K562 (cell line): ENCODE data around the gene RAB3D. TPM values are rescaled to one million over a fixed set of nuclear protein-coding genes. Genes with fewer than 3 reads are reported as not detected.

Experiments used
- ATAC-seq: fragments of 200-7000 bp; cut with Tn5 transposase; 3 replicates; pipeline ENCODE4 v1.9.1; 2020; ENCODE audit warnings: moderate library complexity
- BruUV-seq: library from RNA; stranded (reverse); fragments of 400-500 nt; replicated peaks from 2 replicates; lab custom pipeline; 2021; lab: Mats Ljungman, UMichigan
- CTCF ChIA-PET: fragments of 300-600 bp; formaldehyde crosslinking; extraction: SDS; loops from one replicate; lab custom pipeline; 2021; ENCODE audit warnings: low intra/inter-chr PET ratio; lab: Yijun Ruan, JAX
- POLR2A ChIA-PET: fragments of 300-600, 350-650 bp; sonication (Branson Sonifier 250); formaldehyde crosslinking; extraction: SDS; loops from one replicate; lab custom pipeline; 2021; ENCODE audit warnings: antibody characterized with exemption, inconsistent platforms; lab: Yijun Ruan, JAX
- DNase-seq, 4 experiments: peaks; one replicate each; pipeline versions ENCODE4 v3.0.0 to v3.0.0-alpha.2; 2011 to 2018; ENCODE audit warnings: low spot score in 3 of 4, mixed read lengths in 3 of 4; ENCODE audit errors: extremely low read depth in 1 of 4
- FAIRE-seq: peaks from 2 replicates; lab custom pipeline; 2011; peaks lifted over from hg19 to GRCh38; lab: Jason Lieb, UNC
- H2AFZ ChIP-seq: 2 replicates; pipeline ENCODE4 v1.6.0; 2011; ENCODE audit warnings: low read depth, low read length, control low read depth, inconsistent platforms
- H3K27ac ChIP-seq: fragments of 200-600 bp; 3 replicates; pipeline ENCODE4 v1.8.0; 2011; ENCODE audit warnings: low read depth, mild to moderate bottlenecking, control low read depth, inconsistent platforms, low read length, moderate library complexity, mixed read lengths; ENCODE audit errors: extremely low read depth
- H3K27me3 ChIP-seq, 2 experiments: fragments of 300-600 bp in 1 of 2; 2 replicates in 1 of 2; 3 replicates in 1 of 2; pipeline versions ENCODE4 v1.6.0 to v1.8.0; 2011; ENCODE audit warnings: inconsistent platforms in 2 of 2, low read length in 2 of 2, mild to moderate bottlenecking in 1 of 2, mixed read lengths in 1 of 2, moderate library complexity in 1 of 2; ENCODE audit not compliant: control insufficient read depth in 2 of 2, insufficient read depth in 2 of 2
- H3K36me3 ChIP-seq: fragments of 300-600 bp; 3 replicates; pipeline ENCODE4 v1.8.0; 2011; ENCODE audit warnings: mild to moderate bottlenecking, low read length, inconsistent platforms; ENCODE audit not compliant: control insufficient read depth, insufficient read depth
- H3K4me1 ChIP-seq, 2 experiments: fragments of 200-600 bp in 1 of 2; replicated peaks in 1 of 2; 2 replicates in 1 of 2; 3 replicates in 1 of 2; pipeline versions ENCODE4 v1.5.1 to v1.8.0; 2011; ENCODE audit warnings: inconsistent platforms in 2 of 2, low read length in 2 of 2, mild to moderate bottlenecking in 1 of 2, mixed read lengths in 1 of 2, moderate library complexity in 1 of 2; ENCODE audit not compliant: control insufficient read depth in 2 of 2, insufficient read depth in 2 of 2
- H3K4me2 ChIP-seq: 2 replicates; pipeline ENCODE4 v1.6.1; 2011; ENCODE audit warnings: low read length, control low read depth, inconsistent platforms, mixed read lengths; ENCODE audit not compliant: insufficient read depth
- H3K4me3 ChIP-seq: fragments of 200-600 bp; sonication (generic), shearing (Covaris generic); 2 replicates; pipeline ENCODE4 v1.5.1; 2016; ENCODE audit warnings: control low read depth, inconsistent platforms
- H3K79me2 ChIP-seq: fragments of 200-600 bp; 3 replicates; pipeline ENCODE4 v1.8.0; 2011; ENCODE audit warnings: low read length, inconsistent platforms; ENCODE audit not compliant: control insufficient read depth, insufficient read depth
- H3K9ac ChIP-seq, 2 experiments: 2 replicates each; pipeline versions ENCODE4 v1.6.0 to v1.6.1; 2011; ENCODE audit warnings: low read depth in 2 of 2, low read length in 2 of 2, control low read depth in 1 of 2, inconsistent platforms in 1 of 2, mild to moderate bottlenecking in 1 of 2, mixed read lengths in 1 of 2; ENCODE audit not compliant: insufficient read depth in 1 of 2
- H3K9me1 ChIP-seq: one replicate; pipeline ENCODE4 v1.6.0; 2011; ENCODE audit warnings: inconsistent platforms, mild to moderate bottlenecking, low read length, moderate library complexity; ENCODE audit not compliant: control insufficient read depth, insufficient read depth
- H3K9me3 ChIP-seq: replicated peaks from 2 replicates; pipeline ENCODE4 v1.5.1; 2011; ENCODE audit warnings: low read depth, low read length, inconsistent platforms; ENCODE audit not compliant: control insufficient read depth, insufficient read depth
- H4K20me1 ChIP-seq: replicated peaks from 2 replicates; pipeline ENCODE4 v1.6.1; 2011; ENCODE audit warnings: low read length, inconsistent platforms, mixed read lengths; ENCODE audit not compliant: control insufficient read depth, insufficient read depth
- MTA2 ChIP-seq: fragments of 450-650 bp; IDR thresholded peaks from 2 replicates; pipeline ENCODE4 v1.6.1; 2016; ENCODE audit warnings: low read depth
- PCBP1 ChIP-seq: fragments of 200-400 bp; formaldehyde crosslinking; IDR thresholded peaks from 2 replicates; pipeline ENCODE4 v1.6.1; 2018; ENCODE audit warnings: mild to moderate bottlenecking, low read depth, low read length; ENCODE audit not compliant: poor library complexity, severe bottlenecking
- PCBP2 ChIP-seq: fragments of 200-400 bp; formaldehyde crosslinking; IDR thresholded peaks from 2 replicates; pipeline ENCODE4 v1.6.1; 2018; ENCODE audit warnings: low read length, low read depth, mild to moderate bottlenecking, moderate library complexity; ENCODE audit not compliant: poor library complexity, severe bottlenecking
- POLR2G ChIP-seq: fragments of 200-400 bp; formaldehyde crosslinking; IDR thresholded peaks from 2 replicates; pipeline ENCODE4 v1.6.1; 2017; ENCODE audit warnings: low read depth, mild to moderate bottlenecking, antibody characterized with exemption, low read length, moderate library complexity
- RCOR1 ChIP-seq, 2 experiments: IDR thresholded peaks; 2 replicates each; pipeline ENCODE4 v1.6.1; 2012; ENCODE audit warnings: low read depth in 2 of 2, low read length in 2 of 2, borderline replicate concordance in 1 of 2, improper control_type of control experiment in 1 of 2
- YY1 ChIP-seq, 3 experiments: IDR thresholded peaks; 2 replicates each; pipeline ENCODE4 v1.6.1; 2011; ENCODE audit warnings: low read length in 2 of 3, mild to moderate bottlenecking in 2 of 3, moderate library complexity in 2 of 3, borderline replicate concordance in 1 of 3, control low read depth in 1 of 3, low read depth in 1 of 3; ENCODE audit not compliant: insufficient read depth in 3 of 3, insufficient replicate concordance in 2 of 3, control insufficient read depth in 1 of 3, insufficient read length in 1 of 3; ENCODE audit errors: extremely low read depth in 1 of 3
- ZNF384 ChIP-seq: IDR thresholded peaks from 2 replicates; pipeline ENCODE4 v1.6.1; 2012; ENCODE audit warnings: low read depth, low read length, improper control_type of control experiment
- WGBS: fragments of 100-300 bp; shearing (Covaris generic); methylation state at CpG from one replicate; pipeline ENCODE4 v1.1.6; 2016; ENCODE audit warnings: low coverage, mixed read lengths; ENCODE audit not compliant: insufficient coverage; ENCODE audit errors: missing lambda C conversion rate; 5-methylcytosine and 5-hydroxymethylcytosine counted together
- in situ Hi-C: fragments of 300-500 bp; cut with MboI; formaldehyde crosslinking; loops from 4 replicates; pipeline ENCODE4 v1.15.0; 2018; ENCODE audit warnings: inconsistent platforms, mixed read lengths
- intact Hi-C: fragments of 100-400 bp; cut with micrococcal nuclease; formaldehyde crosslinking; loops from 2 replicates; pipeline ENCODE4 v1.14.2; 2022
- polyA plus RNA-seq, 8 experiments: library from polyadenylated mRNA; depleted of rRNA in 4 of 8; stranded (reverse) in 5 of 8; unstranded in 3 of 8; fragments of >200 nt; fragmentation: Nextera tagmentation in 2 of 8; fragmentation: Illumina TruSeq in 1 of 8; extraction: Ambion mirVana in 2 of 8; extraction: Trizol in 1 of 8; gene quantifications; 2 replicates each; pipeline versions ENCODE4 v1.2.1 to v1.2.3, GENCODE V29; 2011 to 2014; ENCODE audit warnings: inconsistent platforms in 1 of 8, missing spikeins in 1 of 8
- total RNA-seq, 7 experiments: library from RNA; depleted of rRNA in 6 of 7; stranded (reverse); fragments of >200 nt in 6 of 7; fragmentation: Illumina TruSeq in 2 of 7; extraction: Trizol in 2 of 7; gene quantifications; 2 replicates each; pipeline versions ENCODE4 v1.2.1 to v1.2.3, GENCODE V29; 2011 to 2021; ENCODE audit warnings: low replicate concordance in 1 of 7
- TF ChIP-seq, protein P1 (sequence below): fragments of 200-800 bp; sonication (Bioruptor generic); IDR thresholded peaks from 2 replicates; pipeline ENCODE4 v1.6.1; 2017; ENCODE audit warnings: missing genetic modification characterization, missing compliant biosample characterization
- TF ChIP-seq, protein P2 (sequence below): IDR thresholded peaks from 2 replicates; pipeline ENCODE4 v1.6.1; 2011; ENCODE audit warnings: borderline replicate concordance, low read depth, mild to moderate bottlenecking, moderate library complexity, low read length; ENCODE audit not compliant: insufficient read depth, poor library complexity, severe bottlenecking
- TF ChIP-seq, protein P3 (sequence below), 3 experiments: IDR thresholded peaks in 2 of 3; conservative IDR thresholded peaks in 1 of 3; 2 replicates each; pipeline ENCODE4 v1.5.1; 2011 to 2012; ENCODE audit warnings: low read length in 3 of 3, mild to moderate bottlenecking in 3 of 3, control low read depth in 2 of 3, improper control_type of control experiment in 1 of 3, inconsistent platforms in 1 of 3, low read depth in 1 of 3, mixed read lengths in 1 of 3, moderate library complexity in 1 of 3; ENCODE audit not compliant: insufficient read depth in 2 of 3

The RAB3D gene
- total and polyA plus RNA-seq, 9 of the 15 experiments (the other 6 are each of a cell fraction or from before 2014, with no cell fraction given): 0.34 to 3.3 (median 1.3) TPM

DNA sequence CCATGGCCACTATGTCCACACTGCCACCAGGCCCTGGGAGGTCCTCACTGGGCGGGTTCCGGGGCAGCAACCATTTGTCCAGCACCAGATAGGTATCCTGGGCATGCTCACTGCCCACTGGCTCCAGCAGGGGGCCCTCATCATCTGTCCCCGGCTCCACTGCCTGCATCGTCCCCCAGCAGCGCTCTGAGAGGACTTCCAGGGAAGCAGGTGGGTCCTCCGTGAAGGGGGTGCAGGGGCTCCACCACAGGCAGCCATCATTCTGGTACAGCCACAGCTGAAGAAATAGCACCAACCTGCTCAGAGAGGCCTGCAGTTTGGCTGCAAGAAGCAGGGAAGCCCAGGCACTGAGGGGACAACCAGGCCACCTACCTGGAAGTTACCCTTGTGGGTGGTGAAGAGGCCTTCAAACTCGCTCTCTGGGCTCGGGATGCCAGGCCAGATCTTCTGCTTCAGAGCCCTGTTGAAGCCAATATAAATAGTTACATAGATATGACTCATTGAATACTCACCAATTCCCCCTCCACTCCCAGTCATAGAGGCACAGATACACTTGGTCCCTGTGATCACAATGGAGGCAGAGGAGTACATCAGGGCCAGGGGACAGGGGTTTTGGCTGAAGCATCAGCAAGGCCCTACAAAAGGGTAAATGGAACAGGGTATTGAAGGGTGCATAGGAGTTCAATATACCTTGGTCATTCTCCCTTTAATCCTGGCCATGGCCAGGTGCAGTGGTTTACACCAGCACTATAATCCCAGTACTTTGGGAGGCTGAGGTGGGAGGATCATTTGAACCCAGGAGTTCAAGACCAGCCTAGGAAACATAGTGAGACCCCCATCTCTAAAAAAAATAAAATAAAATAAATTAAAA is 39.1 kb upstream of the RAB3D start:
- Histone ChIP-seq H3K9ac (no peak overlapping the region), H3K27ac (no peak overlapping the region), H3K79me2 (peaks cover 28% of the 10 kb centered on the region; the same call in 2 of the 3 replicates), H4K20me1 (peaks cover 8% of the 10 kb centered on the region), H3K4me3 (no peak overlapping the region), H2AFZ (no peak overlapping the region), H3K27me3 (no peaks in the 10 kb centered on the region), H3K9me1 (peaks cover 3% of the 10 kb centered on the region), H3K36me3 (peaks cover 44% of the 10 kb centered on the region), H3K9me3 (no peaks in the 10 kb centered on the region), H3K4me1 (peaks cover 23 to 60% of the 10 kb centered on the region in 2 experiments), H3K4me2 (no peak overlapping the region)
- in situ Hi-C loops (loop anchor here (5.0 kb wide), 1 partner anchor 81 kb away; the partner anchor contains the start of gene TSPAN16), intact Hi-C loops (no loop called here)
- ChIA-PET POLR2A (interaction anchor here (0.8 kb wide), 1 partner anchor 57 kb away, joined by 3 read pairs; the partner anchor contains the start of genes ODAD3 and PRKCSH), CTCF (interaction anchor here (0.6 to 1.0 kb wide), 3 partner anchors 63 to 104 kb away, joined by 3 read pairs; no protein-coding TSS in a partner anchor)
- 0 out of 3 replicates have a peak, but pooled peaks have one; percentile 8 for ATAC-seq
- FAIRE-seq: no peak
- WGBS: 37% methylated on average over 8 of the region's 8 CpGs
- DNase-seq: peak; percentile 43 to 73 (median 57)
- no TSS peak for BruUV-seq
- TF ChIP-seq, protein P1, sequence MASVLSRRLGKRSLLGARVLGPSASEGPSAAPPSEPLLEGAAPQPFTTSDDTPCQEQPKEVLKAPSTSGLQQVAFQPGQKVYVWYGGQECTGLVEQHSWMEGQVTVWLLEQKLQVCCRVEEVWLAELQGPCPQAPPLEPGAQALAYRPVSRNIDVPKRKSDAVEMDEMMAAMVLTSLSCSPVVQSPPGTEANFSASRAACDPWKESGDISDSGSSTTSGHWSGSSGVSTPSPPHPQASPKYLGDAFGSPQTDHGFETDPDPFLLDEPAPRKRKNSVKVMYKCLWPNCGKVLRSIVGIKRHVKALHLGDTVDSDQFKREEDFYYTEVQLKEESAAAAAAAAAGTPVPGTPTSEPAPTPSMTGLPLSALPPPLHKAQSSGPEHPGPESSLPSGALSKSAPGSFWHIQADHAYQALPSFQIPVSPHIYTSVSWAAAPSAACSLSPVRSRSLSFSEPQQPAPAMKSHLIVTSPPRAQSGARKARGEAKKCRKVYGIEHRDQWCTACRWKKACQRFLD (CRISPR knock-in tag): no peak
- TF ChIP-seq YY1 (IDR thresholded peaks at IDR 0.05; ENCODE audit: borderline replicate concordance in 1 of 3, control insufficient read depth in 1 of 3, extremely low read depth in 1 of 3, insufficient read depth in 3 of 3, insufficient read length in 1 of 3, insufficient replicate concordance in 2 of 3, low read depth in 1 of 3, low read length in 2 of 3) (peak in 1 of 3 experiments; percentile 16), POLR2G (peak; percentile 56), MTA2 (no peak), ZNF384 (0 out of 2 replicates have a peak, but pooled peaks have one; percentile 21), RCOR1 (IDR thresholded peaks at IDR 0.05; ENCODE audit: borderline replicate concordance in 1 of 2, low read depth in 2 of 2, low read length in 2 of 2) (0 out of 4 replicates have a peak, but pooled peaks of 1 of the 2 experiments have one; percentile 16), PCBP2 (no peak), PCBP1 (no peak)
- TF ChIP-seq, protein P2, sequence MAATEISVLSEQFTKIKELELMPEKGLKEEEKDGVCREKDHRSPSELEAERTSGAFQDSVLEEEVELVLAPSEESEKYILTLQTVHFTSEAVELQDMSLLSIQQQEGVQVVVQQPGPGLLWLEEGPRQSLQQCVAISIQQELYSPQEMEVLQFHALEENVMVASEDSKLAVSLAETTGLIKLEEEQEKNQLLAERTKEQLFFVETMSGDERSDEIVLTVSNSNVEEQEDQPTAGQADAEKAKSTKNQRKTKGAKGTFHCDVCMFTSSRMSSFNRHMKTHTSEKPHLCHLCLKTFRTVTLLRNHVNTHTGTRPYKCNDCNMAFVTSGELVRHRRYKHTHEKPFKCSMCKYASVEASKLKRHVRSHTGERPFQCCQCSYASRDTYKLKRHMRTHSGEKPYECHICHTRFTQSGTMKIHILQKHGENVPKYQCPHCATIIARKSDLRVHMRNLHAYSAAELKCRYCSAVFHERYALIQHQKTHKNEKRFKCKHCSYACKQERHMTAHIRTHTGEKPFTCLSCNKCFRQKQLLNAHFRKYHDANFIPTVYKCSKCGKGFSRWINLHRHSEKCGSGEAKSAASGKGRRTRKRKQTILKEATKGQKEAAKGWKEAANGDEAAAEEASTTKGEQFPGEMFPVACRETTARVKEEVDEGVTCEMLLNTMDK: peak; percentile 86
- TF ChIP-seq, protein P3, sequence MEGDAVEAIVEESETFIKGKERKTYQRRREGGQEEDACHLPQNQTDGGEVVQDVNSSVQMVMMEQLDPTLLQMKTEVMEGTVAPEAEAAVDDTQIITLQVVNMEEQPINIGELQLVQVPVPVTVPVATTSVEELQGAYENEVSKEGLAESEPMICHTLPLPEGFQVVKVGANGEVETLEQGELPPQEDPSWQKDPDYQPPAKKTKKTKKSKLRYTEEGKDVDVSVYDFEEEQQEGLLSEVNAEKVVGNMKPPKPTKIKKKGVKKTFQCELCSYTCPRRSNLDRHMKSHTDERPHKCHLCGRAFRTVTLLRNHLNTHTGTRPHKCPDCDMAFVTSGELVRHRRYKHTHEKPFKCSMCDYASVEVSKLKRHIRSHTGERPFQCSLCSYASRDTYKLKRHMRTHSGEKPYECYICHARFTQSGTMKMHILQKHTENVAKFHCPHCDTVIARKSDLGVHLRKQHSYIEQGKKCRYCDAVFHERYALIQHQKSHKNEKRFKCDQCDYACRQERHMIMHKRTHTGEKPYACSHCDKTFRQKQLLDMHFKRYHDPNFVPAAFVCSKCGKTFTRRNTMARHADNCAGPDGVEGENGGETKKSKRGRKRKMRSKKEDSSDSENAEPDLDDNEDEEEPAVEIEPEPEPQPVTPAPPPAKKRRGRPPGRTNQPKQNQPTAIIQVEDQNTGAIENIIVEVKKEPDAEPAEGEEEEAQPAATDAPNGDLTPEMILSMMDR (IDR thresholded peaks at IDR 0.05 in 2 of 3, conservative IDR thresholded peaks at IDR 0.05 in 1 of 3; ENCODE audit: insufficient read depth in 2 of 3, low read depth in 1 of 3, low read length in 3 of 3): peak; percentile 77 to 86 (median 81)
